SK-N-SH treated with all-trans-retinoic acid at 6 μM for 48 hours (cell line): ENCODE data around the gene HIGD2A.

ENCODE experiments used
- ATAC-seq: fragments of 200-7000 bp; cut with Tn5 transposase; 3 replicates; pipeline ENCODE4 v1.9.1; 2020; ENCODE audit warnings: mild to moderate bottlenecking, moderate library complexity
- ARNTL ChIP-seq: fragments of 450-650 bp; formaldehyde crosslinking; IDR thresholded peaks from 2 replicates; pipeline ENCODE4 v1.5.0; 2020; ENCODE audit warnings: low read depth, mild to moderate bottlenecking, moderate library complexity, borderline replicate concordance
- CREB5 ChIP-seq: fragments of 250-450 bp; sonication (Bioruptor Pico); IDR thresholded peaks from 2 replicates; pipeline ENCODE4 v1.5.1; 2020; ENCODE audit warnings: low read depth, mild to moderate bottlenecking, moderate library complexity
- CSDC2 ChIP-seq: fragments of 250-450 bp; sonication (Bioruptor Pico); IDR thresholded peaks from 2 replicates; pipeline ENCODE4 v1.5.0; 2020; ENCODE audit warnings: mild to moderate bottlenecking, moderate library complexity
- CSRNP3 ChIP-seq: fragments of 250-450 bp; sonication (Bioruptor Pico); IDR thresholded peaks from 2 replicates; pipeline ENCODE4 v1.5.1; 2021; ENCODE audit warnings: mild to moderate bottlenecking, moderate library complexity
- ESRRG ChIP-seq: fragments of 250-450 bp; sonication (Bioruptor Pico); IDR thresholded peaks from 2 replicates; pipeline ENCODE4 v1.6.1; 2021; ENCODE audit warnings: mild to moderate bottlenecking
- GLIS3 ChIP-seq: fragments of 250-450 bp; sonication (Bioruptor Pico); IDR thresholded peaks from 2 replicates; pipeline ENCODE4 v1.5.0; 2020; ENCODE audit warnings: mild to moderate bottlenecking, moderate library complexity
- ISL1 ChIP-seq: fragments of 250-450 bp; sonication (Bioruptor Pico); IDR thresholded peaks from 2 replicates; pipeline ENCODE4 v2.1.2; 2022; ENCODE audit warnings: mild to moderate bottlenecking, moderate library complexity
- OSR1 ChIP-seq: fragments of 250-450 bp; sonication (Bioruptor Pico); IDR thresholded peaks from 2 replicates; pipeline ENCODE4 v1.8.0; 2022; ENCODE audit warnings: moderate library complexity, mild to moderate bottlenecking, inconsistent platforms
- POU6F1 ChIP-seq: fragments of 250-450 bp; sonication (Bioruptor Pico); IDR thresholded peaks from 2 replicates; pipeline ENCODE4 v1.8.0; 2021; ENCODE audit warnings: low read depth, mild to moderate bottlenecking, moderate library complexity, borderline replicate concordance
- PPARA ChIP-seq: fragments of 250-450 bp; sonication (Bioruptor Pico); IDR thresholded peaks from 2 replicates; pipeline ENCODE4 v1.5.0; 2020; ENCODE audit warnings: mild to moderate bottlenecking, borderline replicate concordance
- RARB ChIP-seq: fragments of 250-450 bp; sonication (Bioruptor Pico); IDR thresholded peaks from 2 replicates; pipeline ENCODE4 v1.8.0; 2021; ENCODE audit warnings: mild to moderate bottlenecking, moderate library complexity
- SNAI2 ChIP-seq: fragments of 250-450 bp; sonication (Bioruptor Pico); IDR thresholded peaks from 2 replicates; pipeline ENCODE4 v1.5.0; 2020; ENCODE audit warnings: mild to moderate bottlenecking, moderate library complexity
- TCF4 ChIP-seq: fragments of 250-450 bp; sonication (Bioruptor Pico); IDR thresholded peaks from 2 replicates; pipeline ENCODE4 v1.8.0; 2021; ENCODE audit warnings: mild to moderate bottlenecking, moderate library complexity, borderline replicate concordance
- TOX ChIP-seq: fragments of 250-450 bp; sonication (Bioruptor Pico); IDR thresholded peaks from 2 replicates; pipeline ENCODE4 v1.8.0; 2021; ENCODE audit warnings: mild to moderate bottlenecking, moderate library complexity, borderline replicate concordance
- TSHZ2 ChIP-seq: fragments of 250-450 bp; sonication (Bioruptor Pico); IDR thresholded peaks from 2 replicates; pipeline ENCODE4 v1.5.0; 2020; ENCODE audit warnings: mild to moderate bottlenecking, moderate library complexity
- ZC3H10 ChIP-seq: fragments of 250-450 bp; sonication (Bioruptor Pico); IDR thresholded peaks from 2 replicates; pipeline ENCODE4 v1.5.1; 2021; ENCODE audit warnings: mild to moderate bottlenecking, moderate library complexity
- ZFP3 ChIP-seq: fragments of 250-450 bp; sonication (Bioruptor Pico); IDR thresholded peaks from 2 replicates; pipeline ENCODE4 v1.5.0; 2020; ENCODE audit warnings: mild to moderate bottlenecking, moderate library complexity
- ZFP30 ChIP-seq: fragments of 450-650 bp; formaldehyde crosslinking; IDR thresholded peaks from 2 replicates; pipeline ENCODE4 v1.5.0; 2022; ENCODE audit warnings: mild to moderate bottlenecking, moderate library complexity
- ZNF565 ChIP-seq: fragments of 450-650 bp; formaldehyde crosslinking; conservative IDR thresholded peaks from 2 replicates; pipeline ENCODE4 v1.5.0; 2020; ENCODE audit warnings: low read depth, mild to moderate bottlenecking, moderate library complexity
- ZNF70 ChIP-seq: fragments of 450-650 bp; formaldehyde crosslinking; IDR thresholded peaks from 2 replicates; pipeline ENCODE4 v1.5.0; 2020; ENCODE audit warnings: mild to moderate bottlenecking, moderate library complexity
- ZNF8 ChIP-seq: fragments of 450-650 bp; formaldehyde crosslinking; IDR thresholded peaks from 2 replicates; pipeline ENCODE4 v1.5.0; 2020; ENCODE audit warnings: mild to moderate bottlenecking, moderate library complexity

The HIGD2A gene

GRCh38 chr5:176418251-176418650, 29.7 kb downstream of the HIGD2A start:
- no peak for TF ChIP-seq TOX
- TF ChIP-seq ESRRG, result no peak
- no peak for TF ChIP-seq CSDC2
- no peak for TF ChIP-seq CREB5 (CRISPR knock-in tag)
- no peak for TF ChIP-seq ARNTL
- TF ChIP-seq ZFP30 (CRISPR knock-in tag), result no peak
- TF ChIP-seq SNAI2, result no peak
- no peak for TF ChIP-seq ZNF8 (CRISPR knock-in tag)
- TF ChIP-seq OSR1 (CRISPR knock-in tag), result no peak
- TF ChIP-seq CSRNP3 (CRISPR knock-in tag), result no peak
- no peak for TF ChIP-seq TSHZ2 (CRISPR knock-in tag)
- no peak for TF ChIP-seq ZFP3 (CRISPR knock-in tag)
- no peak for TF ChIP-seq GLIS3 (CRISPR knock-in tag)
- TF ChIP-seq ZNF565 (CRISPR knock-in tag), result no peak
- no peak for TF ChIP-seq TCF4 (CRISPR knock-in tag)
- TF ChIP-seq ZNF70 (CRISPR knock-in tag), result no peak
- no peak for TF ChIP-seq ISL1 (CRISPR knock-in tag)
- no peak for TF ChIP-seq POU6F1 (CRISPR knock-in tag)
- TF ChIP-seq ZC3H10 (CRISPR knock-in tag), result no peak
- TF ChIP-seq RARB (CRISPR knock-in tag), result no peak

GRCh38 chr5:176420086-176420485, 31.5 kb downstream of the HIGD2A start:
- no peak for TF ChIP-seq ARNTL
- no peak for ATAC-seq

More at GRCh38 chr5:176418251-176418650, 29.7 kb downstream of the HIGD2A start:
- no peak for ATAC-seq

GRCh38 chr5:176420972-176421544, 32.5 kb downstream of the HIGD2A start:
- no peak for TF ChIP-seq TSHZ2 (CRISPR knock-in tag)
- no peak for TF ChIP-seq ZNF70 (CRISPR knock-in tag)
- no peak for TF ChIP-seq PPARA (CRISPR knock-in tag)
- no peak for TF ChIP-seq CSDC2
- no peak for TF ChIP-seq POU6F1 (CRISPR knock-in tag)
- TF ChIP-seq SNAI2, result no peak
- no peak for ATAC-seq
